Activated CD8-positive, alpha-beta T cell treated with anti-CD3 and anti-CD28 coated beads, Interleukin-2, amount 10 ng/mL, durations not matched to agents 7 days and 5 days (primary cell): ENCODE results near the gene BACH2. TPM values are rescaled to one million over a fixed set of nuclear protein-coding genes. Genes with fewer than 3 reads are reported as not detected.

Source experiments
- ATAC-seq: fragments of 150-1000 bp; cut with Tn5 transposase; one replicate; pipeline ENCODE4 v1.10.0; 2021; ENCODE audit warnings: moderate library complexity
- CTCF ChIA-PET: fragments of 350-600 bp; sonication (Branson Sonifier 250); formaldehyde crosslinking; loops from one replicate; lab custom pipeline; 2021; ENCODE audit warnings: antibody characterized with exemption; lab: Charles Lee
- POLR2A ChIA-PET: fragments of 350-600 bp; sonication (Branson Sonifier 250); formaldehyde crosslinking; loops from one replicate; lab custom pipeline; 2021; ENCODE audit warnings: antibody characterized with exemption; lab: Charles Lee
- DNase-seq: peaks from one replicate; pipeline ENCODE4 v3.0.0-alpha.2; 2020
- H3K27ac Mint-ChIP-seq: one replicate; pipeline ENCODE4 v1.8.0; 2021; ENCODE audit warnings: mild to moderate bottlenecking, mixed read lengths
- H3K27me3 Mint-ChIP-seq: one replicate; pipeline ENCODE4 v1.8.0; 2021; ENCODE audit warnings: low read depth, mixed read lengths
- H3K36me3 Mint-ChIP-seq: one replicate; pipeline ENCODE4 v1.8.0; 2021; ENCODE audit warnings: low read depth, mixed read lengths
- H3K4me1 Mint-ChIP-seq: one replicate; pipeline ENCODE4 v1.8.0; 2021; ENCODE audit warnings: low read depth, mixed read lengths
- H3K4me3 Mint-ChIP-seq: one replicate; pipeline ENCODE4 v1.8.0; 2021; ENCODE audit warnings: mild to moderate bottlenecking, mixed read lengths
- H3K9me3 Mint-ChIP-seq: one replicate; pipeline ENCODE4 v1.8.0; 2022; ENCODE audit warnings: mixed read lengths; ENCODE audit not compliant: insufficient read depth
- total RNA-seq, 2 experiments: library from RNA; stranded (reverse); gene quantifications; one replicate each; pipeline ENCODE4 v1.2.3, GENCODE V29; 2021

Gene BACH2
- total RNA-seq, 2 experiments from 2014 or later: 61.3 to 70.9 TPM

DNA sequence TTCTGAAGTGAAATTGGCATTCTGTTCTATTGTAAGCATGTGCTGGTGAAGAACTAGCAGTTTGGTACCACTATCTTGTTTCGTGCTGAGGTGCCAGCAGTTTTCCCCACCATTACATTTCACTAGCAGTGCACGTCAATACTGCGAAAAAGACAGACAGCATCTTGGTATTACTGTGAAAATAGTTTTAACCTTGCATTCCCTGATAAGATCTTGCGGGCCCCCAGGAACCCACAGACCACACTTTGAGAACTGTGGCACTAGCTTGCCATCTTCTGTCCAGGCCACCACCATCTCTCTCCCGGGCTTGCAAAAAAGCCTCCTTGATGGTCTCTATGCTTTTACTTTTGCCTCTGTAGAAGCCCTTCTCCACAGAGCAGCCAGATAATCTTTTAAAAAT, 185.7 kb downstream of the BACH2 start:
- Mint-ChIP-seq H3K4me1 (peaks cover 75% of the 10 kb centered on the region), H3K4me3 (peak overlapping the region; percentile 52), H3K27me3 (no peaks in the 10 kb centered on the region), H3K9me3 (peaks cover 35% of the 10 kb centered on the region), H3K27ac (peak overlapping the region; percentile 86), H3K36me3 (peaks cover 53% of the 10 kb centered on the region)
- peak; percentile 96 for DNase-seq
- peak; percentile 76 for ATAC-seq
- ChIA-PET CTCF (interaction anchor here (0.8 to 4.8 kb wide), 26 partner anchors 9 to 368 kb away, joined by 3 to 41 read pairs (median 4); no protein-coding TSS in a partner anchor), POLR2A (interaction anchor here (0.7 to 3.7 kb wide), 3 partner anchors 27 to 158 kb away, joined by 4 to 14 read pairs (median 12); no protein-coding TSS in a partner anchor)

DNA sequence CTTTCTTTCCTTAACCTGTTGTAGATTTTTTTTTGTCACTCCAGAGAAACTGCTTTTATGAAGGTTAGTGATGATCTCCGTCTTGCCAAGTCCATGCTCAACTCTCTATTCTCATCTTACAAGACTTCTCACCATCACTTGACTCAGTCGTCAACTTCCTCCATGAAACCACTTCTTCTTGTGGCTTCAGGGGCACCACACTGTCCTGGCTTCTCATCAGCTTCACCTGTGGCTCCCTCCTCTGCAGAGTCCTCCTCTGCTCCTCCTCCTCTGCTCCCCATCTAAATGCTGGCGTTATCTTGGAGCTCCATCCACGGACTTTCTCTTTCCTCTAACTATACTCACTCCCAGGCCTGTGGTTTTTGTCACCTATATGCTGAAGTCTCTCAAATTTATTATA, 187.5 kb downstream of the BACH2 start:
- Mint-ChIP-seq H3K27me3 (no peaks in the 10 kb centered on the region), H3K4me1 (peaks cover 87% of the 10 kb centered on the region), H3K9me3 (peaks cover 18% of the 10 kb centered on the region), H3K36me3 (peaks cover 44% of the 10 kb centered on the region), H3K27ac (peak overlapping the region; percentile 76), H3K4me3 (peak overlapping the region; percentile 59)
- ATAC-seq (peak; percentile 27), DNase-seq (peak; percentile 60)
- ChIA-PET POLR2A (interaction anchor here (0.8 to 3.7 kb wide), 7 partner anchors 25 to 348 kb away, joined by 3 to 12 read pairs (median 6); no protein-coding TSS in a partner anchor), CTCF (interaction anchor here (0.7 to 4.8 kb wide), 17 partner anchors 9 to 370 kb away, joined by 3 to 33 read pairs (median 5); no protein-coding TSS in a partner anchor)

GRCh38 chr6:90107771-90108282, 188.8 kb downstream of the BACH2 start:
- H3K4me3 Mint-ChIP-seq: peak overlapping the region; percentile 30
- peaks cover 44% of the 10 kb centered on the region for H3K36me3 Mint-ChIP-seq
- H3K9me3 Mint-ChIP-seq: peaks cover 6% of the 10 kb centered on the region
- H3K27ac Mint-ChIP-seq: peak overlapping the region; percentile 60
- H3K4me1 Mint-ChIP-seq: peaks cover 93% of the 10 kb centered on the region
- ChIA-PET POLR2A (interaction anchor here (1.2 to 2.7 kb wide), 3 partner anchors 27 to 178 kb away, joined by 3 to 12 read pairs (median 7); no protein-coding TSS in a partner anchor), CTCF (interaction anchor here (1.3 to 4.8 kb wide), 7 partner anchors 9 to 168 kb away, joined by 4 to 33 read pairs (median 9); no protein-coding TSS in a partner anchor)
- DNase-seq (peak; percentile 52), ATAC-seq (peak; percentile 50)
- H3K27me3 Mint-ChIP-seq: no peaks in the 10 kb centered on the region

- Mint-ChIP-seq H3K4me3 (peak overlapping the region; percentile 30), H3K36me3 (peaks cover 41% of the 10 kb centered on the region)
- CTCF ChIA-PET: interaction anchor here (1.3 to 4.8 kb wide), 4 partner anchors 9 to 167 kb away, joined by 4 to 33 read pairs (median 14); no protein-coding TSS in a partner anchor
Observed at GRCh38 chr6:90107371-90107770, 189.3 kb downstream of the BACH2 start.

GRCh38 chr6:90106449-90106848, 190.2 kb downstream of the BACH2 start:
- H3K27me3 Mint-ChIP-seq: no peaks in the 10 kb centered on the region
- ATAC-seq (no peak), DNase-seq (no peak)
- CTCF ChIA-PET: interaction anchor here (0.7 to 3.3 kb wide), 9 partner anchors 8 to 372 kb away, joined by 3 to 17 read pairs (median 4); no protein-coding TSS in a partner anchor
- peak overlapping the region; percentile 23 for H3K27ac Mint-ChIP-seq
- H3K4me3 Mint-ChIP-seq: no peak overlapping the region
- H3K9me3 Mint-ChIP-seq: no peaks in the 10 kb centered on the region
- peaks cover 80% of the 10 kb centered on the region for H3K4me1 Mint-ChIP-seq
- POLR2A ChIA-PET: interaction anchor here (1.2 to 2.5 kb wide), 2 partner anchors 23 to 28 kb away, joined by 3 to 8 read pairs; no protein-coding TSS in a partner anchor
- peaks cover 36% of the 10 kb centered on the region for H3K36me3 Mint-ChIP-seq

More at GRCh38 chr6:90107371-90107770, 189.3 kb downstream of the BACH2 start:
- H3K27me3 Mint-ChIP-seq: no peaks in the 10 kb centered on the region
- DNase-seq: no peak
- peaks cover 89% of the 10 kb centered on the region for H3K4me1 Mint-ChIP-seq
- peaks cover 1% of the 10 kb centered on the region for H3K9me3 Mint-ChIP-seq
- no peak for ATAC-seq
- H3K27ac Mint-ChIP-seq: peak overlapping the region; percentile 53
- POLR2A ChIA-PET: interaction anchor here (1.2 kb wide), 1 partner anchor 29 kb away, joined by 3 read pairs; no protein-coding TSS in a partner anchor

DNA sequence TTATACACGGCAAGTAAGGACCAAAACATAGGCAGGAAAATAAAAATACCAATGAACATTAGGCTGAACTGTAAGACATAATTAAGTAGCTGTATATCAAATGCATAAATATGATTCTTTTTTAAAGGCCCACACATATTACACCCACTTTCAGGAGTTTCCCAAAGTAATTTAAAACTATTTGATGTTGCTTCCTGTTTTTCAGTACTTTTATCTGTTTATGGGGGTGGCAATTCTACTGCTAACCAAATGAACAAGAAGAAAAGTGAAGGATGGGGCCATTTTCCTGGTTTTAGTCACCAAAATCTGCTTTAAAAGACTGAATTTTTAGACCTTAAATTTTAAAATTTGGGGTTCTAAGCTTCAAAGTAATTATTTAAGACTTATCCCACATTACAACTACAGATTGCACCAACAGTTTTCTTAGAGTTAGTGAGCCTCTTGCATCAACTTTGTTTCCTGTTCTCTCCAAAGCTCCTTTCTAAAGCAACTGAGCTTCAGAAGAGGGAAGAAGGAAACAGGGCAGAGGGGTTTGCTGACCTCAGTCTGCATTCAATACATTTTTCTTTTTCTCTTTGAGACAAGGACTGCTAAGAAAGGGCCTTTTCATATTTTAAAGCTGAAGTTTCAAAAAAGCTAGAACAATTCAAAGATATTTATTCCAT, 191.0 kb downstream of the BACH2 start:
- Mint-ChIP-seq H3K4me3 (no peak overlapping the region), H3K9me3 (peaks cover 6% of the 10 kb centered on the region), H3K4me1 (peaks cover 77% of the 10 kb centered on the region), H3K36me3 (peaks cover 44% of the 10 kb centered on the region), H3K27me3 (no peaks in the 10 kb centered on the region), H3K27ac (peak overlapping the region; percentile 59)
- POLR2A ChIA-PET: interaction anchor here (1.0 to 2.5 kb wide), 3 partner anchors 22 to 179 kb away, joined by 4 to 8 read pairs (median 6); no protein-coding TSS in a partner anchor
- CTCF ChIA-PET: interaction anchor here (0.6 to 3.3 kb wide), 11 partner anchors 10 to 373 kb away, joined by 3 to 17 read pairs (median 4); no protein-coding TSS in a partner anchor
- ATAC-seq (no peak), DNase-seq (no peak)

DNA sequence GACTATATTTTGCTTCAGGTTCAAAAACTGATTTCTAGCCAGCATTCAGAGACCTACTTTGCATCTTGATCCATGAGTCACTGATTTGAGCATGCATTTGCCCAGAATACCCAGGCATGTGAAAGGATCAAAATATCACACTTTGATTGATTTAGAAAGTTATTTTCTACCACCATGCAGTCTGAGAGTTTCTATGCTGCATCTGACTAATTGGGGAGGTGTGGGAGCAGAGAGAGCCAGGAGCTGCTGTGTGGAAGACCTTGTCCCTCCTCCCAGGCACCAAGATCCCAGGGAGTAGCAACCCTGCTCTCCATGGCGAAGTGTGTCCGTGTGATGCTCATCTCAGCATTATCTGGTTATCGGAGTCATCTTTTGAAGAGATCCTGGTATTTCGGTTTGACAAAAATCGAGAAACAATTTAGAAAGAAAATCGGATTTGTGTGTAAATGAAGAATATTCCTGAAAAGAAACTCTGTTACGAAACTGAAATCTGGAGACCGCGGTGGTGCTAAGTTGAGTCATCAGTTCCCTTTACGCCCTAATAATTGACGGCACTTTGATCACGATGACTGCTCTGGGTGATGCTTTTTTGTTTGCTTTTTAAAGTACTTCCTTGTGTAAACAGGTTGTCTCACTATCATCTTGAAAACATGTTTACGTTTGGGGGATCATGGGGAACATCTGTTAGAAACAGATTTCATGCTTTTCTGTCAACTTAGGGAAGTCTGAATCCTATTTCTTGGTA, 193.4 kb downstream of the BACH2 start:
- no peak for DNase-seq
- peaks cover 41% of the 10 kb centered on the region for H3K36me3 Mint-ChIP-seq
- no peak for ATAC-seq
- peak overlapping the region; percentile 50 for H3K4me3 Mint-ChIP-seq
- H3K27me3 Mint-ChIP-seq: no peaks in the 10 kb centered on the region
- peaks cover 78% of the 10 kb centered on the region for H3K4me1 Mint-ChIP-seq
- ChIA-PET POLR2A (interaction anchor here (0.6 kb wide), 1 partner anchor 21 kb away, joined by 3 read pairs; no protein-coding TSS in a partner anchor), CTCF (interaction anchor here (1.0 kb wide), 1 partner anchor 9 kb away, joined by 3 read pairs; no protein-coding TSS in a partner anchor)
- H3K27ac Mint-ChIP-seq: peak overlapping the region; percentile 18
- peaks cover 6% of the 10 kb centered on the region for H3K9me3 Mint-ChIP-seq

GRCh38 chr6:90101403-90101802, 195.2 kb downstream of the BACH2 start:
- Mint-ChIP-seq H3K4me1 (peaks cover 82% of the 10 kb centered on the region), H3K36me3 (peaks cover 43% of the 10 kb centered on the region), H3K9me3 (peaks cover 6% of the 10 kb centered on the region), H3K27me3 (no peaks in the 10 kb centered on the region), H3K27ac (no peak overlapping the region), H3K4me3 (no peak overlapping the region)
- ChIA-PET POLR2A (interaction anchor here (1.1 to 1.2 kb wide), 2 partner anchors 21 to 25 kb away, joined by 3 to 4 read pairs; no protein-coding TSS in a partner anchor), CTCF (interaction anchor here (2.4 kb wide), 1 partner anchor 161 kb away, joined by 5 read pairs; no protein-coding TSS in a partner anchor)
- DNase-seq: no peak
- no peak for ATAC-seq

GRCh38 chr6:90100059-90100665, 196.5 kb downstream of the BACH2 start:
- H3K27me3 Mint-ChIP-seq: no peaks in the 10 kb centered on the region
- ChIA-PET CTCF (interaction anchor here (0.7 to 2.8 kb wide), 6 partner anchors 9 to 160 kb away, joined by 3 to 14 read pairs (median 4); no protein-coding TSS in a partner anchor), POLR2A (interaction anchor here (0.6 kb wide), 1 partner anchor 16 kb away, joined by 3 read pairs; no protein-coding TSS in a partner anchor)
- peaks cover 82% of the 10 kb centered on the region for H3K4me1 Mint-ChIP-seq
- H3K27ac Mint-ChIP-seq: no peak overlapping the region
- H3K36me3 Mint-ChIP-seq: peaks cover 43% of the 10 kb centered on the region
- peaks cover 6% of the 10 kb centered on the region for H3K9me3 Mint-ChIP-seq
- no peak for ATAC-seq
- no peak for DNase-seq
- H3K4me3 Mint-ChIP-seq: no peak overlapping the region

DNA sequence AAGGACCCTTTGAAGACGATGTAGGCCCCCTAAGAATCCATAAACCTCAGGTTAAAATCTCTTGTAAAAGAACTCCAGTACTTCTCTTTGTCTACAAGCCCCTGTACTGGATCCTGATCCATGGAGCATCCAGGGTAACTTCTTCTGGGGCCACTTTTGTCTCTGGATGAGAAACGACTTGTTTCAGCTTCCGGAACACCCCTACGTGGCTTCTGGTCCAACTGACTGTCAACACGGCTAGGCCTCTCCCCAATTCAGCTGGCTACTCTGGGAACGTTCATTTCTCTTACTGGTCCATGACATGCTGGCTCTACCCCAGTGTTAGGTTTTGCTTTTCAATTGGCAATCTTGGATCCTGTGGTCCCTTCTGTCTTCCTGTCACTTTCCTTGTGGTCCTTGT, 198.0 kb downstream of the BACH2 start:
- CTCF ChIA-PET: interaction anchor here (0.7 to 2.8 kb wide), 7 partner anchors 9 to 80 kb away, joined by 3 to 14 read pairs (median 4); no protein-coding TSS in a partner anchor

More for the DNA sequence above, 198.0 kb downstream of the BACH2 start:
- no peak overlapping the region for H3K4me3 Mint-ChIP-seq
- DNase-seq: no peak
- H3K36me3 Mint-ChIP-seq: peaks cover 42% of the 10 kb centered on the region
- ATAC-seq: no peak
- peak overlapping the region; percentile 77 for H3K27ac Mint-ChIP-seq
- POLR2A ChIA-PET: interaction anchor here (0.6 to 1.7 kb wide), 5 partner anchors 15 to 117 kb away, joined by 3 to 5 read pairs (median 4); no protein-coding TSS in a partner anchor
- peaks cover 6% of the 10 kb centered on the region for H3K9me3 Mint-ChIP-seq
- H3K4me1 Mint-ChIP-seq: peaks cover 82% of the 10 kb centered on the region
- no peaks in the 10 kb centered on the region for H3K27me3 Mint-ChIP-seq
